H1 (cell line): ENCODE results near the gene TCP11. TPM values are rescaled to one million over a fixed set of nuclear protein-coding genes. Genes with fewer than 3 reads are reported as not detected.

Experiments used
- CHD7 ChIP-seq: fragments of 300-600 bp; sonication (generic); IDR thresholded peaks from 2 replicates; pipeline ENCODE4 v1.7.1; 2012; ENCODE audit warnings: low read length, moderate library complexity, mild to moderate bottlenecking, inconsistent platforms; ENCODE audit not compliant: insufficient replicate concordance
- polyA plus RNA-seq, 7 experiments: library from polyadenylated mRNA; depleted of rRNA in 3 of 7; stranded (reverse) in 5 of 7; unstranded in 2 of 7; fragments of >200 nt in 5 of 7; fragments of 200-250 nt in 2 of 7; gene quantifications; 1 replicate in 5 of 7; 2 replicates in 1 of 7; 4 replicates in 1 of 7; pipeline versions ENCODE4 v1.2.1 to v1.2.3, GENCODE V29; 2011 to 2013; ENCODE audit warnings: missing spikeins in 2 of 7, mixed read lengths in 2 of 7
- total RNA-seq: library from RNA; stranded (reverse); fragmentation: NEBNext Ultra II Directional; extraction: Animal tissue kit (Norgen Biotek cat#: 25700); gene quantifications from 2 replicates; pipeline ENCODE4 v1.2.1, GENCODE V29; 2021

TCP11 gene
- total and polyA plus RNA-seq, 2 of the 8 experiments (the other 6 are each of a cell fraction or from before 2014, with no cell fraction given), result 0.11 TPM; not detected in 1

GRCh38 chr6:35124356-35124755 is 16.8 kb downstream of the TCP11 start (continued):
- TF ChIP-seq CHD7, result no peak
- TF ChIP-seq, all 59 proteins: peak for 0
